ENCODE measurements around the gene E2F4. TPM values are rescaled to one million over a fixed set of nuclear protein-coding genes. Genes with fewer than 3 reads are reported as not detected.

The E2F4 gene
- total RNA-seq, 1 experiment from 2014 or later = 114 TPM

DNA sequence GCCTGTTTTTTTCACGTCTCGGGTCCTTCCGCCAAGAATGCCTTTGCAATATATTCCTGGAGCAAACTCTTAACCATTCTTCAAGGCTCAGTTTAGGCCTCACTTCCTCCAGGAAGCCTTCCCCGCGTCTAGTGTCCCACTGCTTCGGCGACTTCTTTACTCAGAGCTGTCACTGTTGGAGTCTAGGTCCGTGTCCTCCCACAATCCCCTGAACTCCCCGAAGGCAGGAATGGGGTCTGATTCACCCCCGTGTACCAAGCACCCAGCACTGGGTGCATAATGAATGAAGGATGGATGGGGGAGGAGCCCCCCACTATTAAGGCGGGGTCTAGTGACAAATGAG lies 8.7 kb upstream of the E2F4 start:
- ChIA-PET POLR2A (interaction anchor here (0.6 to 1.1 kb wide), 2 partner anchors 9 to 29 kb away, joined by 3 to 4 read pairs; no protein-coding TSS in a partner anchor), CTCF (no interaction called here)

More for the DNA sequence above, 8.7 kb upstream of the E2F4 start:
- Histone ChIP-seq H3K9me2 (ENCODE audit: insufficient read depth) (no peaks in the 10 kb centered on the region), H3K79me2 (ENCODE audit: insufficient read depth, low read length) (peaks cover 11% of the 10 kb centered on the region), H3K9me3 (ENCODE audit: control insufficient read depth in 1 of 2, insufficient read depth in 1 of 2, low read depth in 1 of 2, low read length in 2 of 2) (no peaks in the 10 kb centered on the region), H3K9ac (ENCODE audit: low read length) (peak overlapping the region; percentile 79), H3K36me3 (ENCODE audit: control insufficient read depth in 1 of 2, insufficient read depth in 2 of 2, low read length in 2 of 2) (no peaks in the 10 kb centered on the region), H4K20me1 (ENCODE audit: insufficient read depth) (no peaks in the 10 kb centered on the region), H3K4me3 (replicated peaks in 1 of 2; ENCODE audit: low read depth in 1 of 2, low read length in 2 of 2) (peak overlapping the region; percentile 68 to 71), H3K27ac (ENCODE audit: low read depth, low read length) (peak overlapping the region; percentile 95), H2AFZ (ENCODE audit: low read depth, low read length, poor library complexity, severe bottlenecking) (no peak overlapping the region), H3K4me2 (ENCODE audit: low read length) (peak overlapping the region; percentile 82), H3K4me1 (ENCODE audit: control insufficient read depth in 1 of 2, insufficient read depth in 2 of 2, low read length in 2 of 2) (peaks cover 23 to 59% of the 10 kb centered on the region in 2 experiments), H3K27me3 (ENCODE audit: insufficient read depth, low read length) (no peaks in the 10 kb centered on the region)
- ATAC-seq (no peak), DNase-seq (ENCODE audit: low read depth, low spot score) (no peak)
- no TSS peak for BruUV-seq (replicated peaks)
- RAD21 ChIA-PET (ENCODE audit: low non-redundant PET in 1 of 2, low total read pairs in 2 of 2, uncharacterized antibody in 2 of 2, unreplicated experiment in 2 of 2) = no interaction called here
- TF ChIP-seq TCF7L2 (IDR thresholded peaks at IDR 0.05; ENCODE audit: borderline replicate concordance, extremely low read depth, insufficient read depth, insufficient read length) (no peak), EZH2 (IDR thresholded peaks at IDR 0.05) (no peak), EGR1 (IDR thresholded peaks at IDR 0.05; ENCODE audit: low read depth) (no peak), POLR2AphosphoS5 (IDR thresholded peaks at IDR 0.05; ENCODE audit: low read depth, low read length) (no peak), ZFX (IDR thresholded peaks at IDR 0.05) (peak; percentile 37; the same call in 1 of the 2 replicates)
- TF ChIP-seq, protein P1, sequence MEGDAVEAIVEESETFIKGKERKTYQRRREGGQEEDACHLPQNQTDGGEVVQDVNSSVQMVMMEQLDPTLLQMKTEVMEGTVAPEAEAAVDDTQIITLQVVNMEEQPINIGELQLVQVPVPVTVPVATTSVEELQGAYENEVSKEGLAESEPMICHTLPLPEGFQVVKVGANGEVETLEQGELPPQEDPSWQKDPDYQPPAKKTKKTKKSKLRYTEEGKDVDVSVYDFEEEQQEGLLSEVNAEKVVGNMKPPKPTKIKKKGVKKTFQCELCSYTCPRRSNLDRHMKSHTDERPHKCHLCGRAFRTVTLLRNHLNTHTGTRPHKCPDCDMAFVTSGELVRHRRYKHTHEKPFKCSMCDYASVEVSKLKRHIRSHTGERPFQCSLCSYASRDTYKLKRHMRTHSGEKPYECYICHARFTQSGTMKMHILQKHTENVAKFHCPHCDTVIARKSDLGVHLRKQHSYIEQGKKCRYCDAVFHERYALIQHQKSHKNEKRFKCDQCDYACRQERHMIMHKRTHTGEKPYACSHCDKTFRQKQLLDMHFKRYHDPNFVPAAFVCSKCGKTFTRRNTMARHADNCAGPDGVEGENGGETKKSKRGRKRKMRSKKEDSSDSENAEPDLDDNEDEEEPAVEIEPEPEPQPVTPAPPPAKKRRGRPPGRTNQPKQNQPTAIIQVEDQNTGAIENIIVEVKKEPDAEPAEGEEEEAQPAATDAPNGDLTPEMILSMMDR (IDR thresholded peaks at IDR 0.05 in 2 of 3, conservative IDR thresholded peaks at IDR 0.05 in 1 of 3; ENCODE audit: borderline replicate concordance in 1 of 3, insufficient read depth in 1 of 3, low read depth in 2 of 3, low read length in 2 of 3) = no peak
- intact Hi-C loops (cut with micrococcal nuclease) = no loop called here

Data from HCT116 (cell line).